Progenitor cell of endocrine pancreas (in vitro differentiated cells): Measurements from ENCODE around the gene SDK2. TPM values are rescaled to one million over a fixed set of nuclear protein-coding genes. Genes with fewer than 3 reads are reported as not detected.

Experiments used
- DNase-seq: peaks from one replicate; pipeline ENCODE4 v3.0.0; 2021; ENCODE audit warnings: low spot score; ENCODE audit not compliant: unreplicated experiment
- H3K27ac Mint-ChIP-seq: 2 replicates; pipeline ENCODE4 v1.8.0; 2021; ENCODE audit warnings: mild to moderate bottlenecking, moderate library complexity, mixed read lengths
- H3K27me3 Mint-ChIP-seq: 2 replicates; pipeline ENCODE4 v1.8.0; 2021; ENCODE audit warnings: mixed read lengths
- H3K36me3 Mint-ChIP-seq: 2 replicates; pipeline ENCODE4 v1.8.0; 2022; ENCODE audit warnings: mixed read lengths; ENCODE audit not compliant: insufficient read depth
- H3K4me1 Mint-ChIP-seq: 2 replicates; pipeline ENCODE4 v1.8.0; 2021; ENCODE audit warnings: low read depth, mixed read lengths
- H3K4me3 Mint-ChIP-seq: 2 replicates; pipeline ENCODE4 v1.8.0; 2021; ENCODE audit warnings: low read depth, mild to moderate bottlenecking, moderate library complexity, mixed read lengths
- H3K9me3 Mint-ChIP-seq: 2 replicates; pipeline ENCODE4 v1.8.0; 2021; ENCODE audit warnings: low read depth, mixed read lengths
- total RNA-seq: library from RNA; stranded (reverse); gene quantifications from 2 replicates; pipeline ENCODE4 v1.2.1, GENCODE V29; 2021
- TF ChIP-seq, protein P1 (sequence below): fragments of 200-600 bp; sonication (generic); IDR thresholded peaks from one replicate; pipeline ENCODE4 v1.5.0; 2021; ENCODE audit warnings: antibody characterized with exemption, mild to moderate bottlenecking; ENCODE audit not compliant: unreplicated experiment

The SDK2 gene
- total RNA-seq, 1 donor from 2014 or later: 6.7 TPM

DNA sequence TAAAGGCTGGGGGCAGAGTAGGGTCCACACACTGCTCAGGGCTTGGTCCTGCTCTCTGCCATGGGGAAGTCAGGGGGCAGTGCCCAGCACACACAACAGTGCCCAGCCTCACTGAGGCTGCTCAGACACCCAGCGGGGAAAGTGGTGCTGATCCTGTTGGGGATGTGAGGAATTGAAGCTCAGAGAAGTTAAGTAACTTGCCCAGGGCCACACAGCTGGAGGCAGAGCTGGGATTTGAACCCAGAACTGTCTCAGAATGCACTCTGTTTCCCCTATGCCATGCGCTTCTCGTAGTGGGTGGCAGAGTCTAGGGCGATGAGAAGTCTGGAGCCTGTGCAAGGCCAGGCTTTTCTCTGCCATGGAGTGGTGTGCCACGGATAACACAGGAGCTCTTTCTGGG is 59.3 kb downstream of the SDK2 start:
- TF ChIP-seq, protein P1, sequence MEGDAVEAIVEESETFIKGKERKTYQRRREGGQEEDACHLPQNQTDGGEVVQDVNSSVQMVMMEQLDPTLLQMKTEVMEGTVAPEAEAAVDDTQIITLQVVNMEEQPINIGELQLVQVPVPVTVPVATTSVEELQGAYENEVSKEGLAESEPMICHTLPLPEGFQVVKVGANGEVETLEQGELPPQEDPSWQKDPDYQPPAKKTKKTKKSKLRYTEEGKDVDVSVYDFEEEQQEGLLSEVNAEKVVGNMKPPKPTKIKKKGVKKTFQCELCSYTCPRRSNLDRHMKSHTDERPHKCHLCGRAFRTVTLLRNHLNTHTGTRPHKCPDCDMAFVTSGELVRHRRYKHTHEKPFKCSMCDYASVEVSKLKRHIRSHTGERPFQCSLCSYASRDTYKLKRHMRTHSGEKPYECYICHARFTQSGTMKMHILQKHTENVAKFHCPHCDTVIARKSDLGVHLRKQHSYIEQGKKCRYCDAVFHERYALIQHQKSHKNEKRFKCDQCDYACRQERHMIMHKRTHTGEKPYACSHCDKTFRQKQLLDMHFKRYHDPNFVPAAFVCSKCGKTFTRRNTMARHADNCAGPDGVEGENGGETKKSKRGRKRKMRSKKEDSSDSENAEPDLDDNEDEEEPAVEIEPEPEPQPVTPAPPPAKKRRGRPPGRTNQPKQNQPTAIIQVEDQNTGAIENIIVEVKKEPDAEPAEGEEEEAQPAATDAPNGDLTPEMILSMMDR: no peak
- H3K4me3 Mint-ChIP-seq: no peak overlapping the region
- H3K27me3 Mint-ChIP-seq: peaks cover 33% of the 10 kb centered on the region
- no peaks in the 10 kb centered on the region for H3K9me3 Mint-ChIP-seq
- peaks cover 18% of the 10 kb centered on the region for H3K4me1 Mint-ChIP-seq
- no peaks in the 10 kb centered on the region for H3K36me3 Mint-ChIP-seq
- DNase-seq: no peak
- H3K27ac Mint-ChIP-seq: no peak overlapping the region

DNA sequence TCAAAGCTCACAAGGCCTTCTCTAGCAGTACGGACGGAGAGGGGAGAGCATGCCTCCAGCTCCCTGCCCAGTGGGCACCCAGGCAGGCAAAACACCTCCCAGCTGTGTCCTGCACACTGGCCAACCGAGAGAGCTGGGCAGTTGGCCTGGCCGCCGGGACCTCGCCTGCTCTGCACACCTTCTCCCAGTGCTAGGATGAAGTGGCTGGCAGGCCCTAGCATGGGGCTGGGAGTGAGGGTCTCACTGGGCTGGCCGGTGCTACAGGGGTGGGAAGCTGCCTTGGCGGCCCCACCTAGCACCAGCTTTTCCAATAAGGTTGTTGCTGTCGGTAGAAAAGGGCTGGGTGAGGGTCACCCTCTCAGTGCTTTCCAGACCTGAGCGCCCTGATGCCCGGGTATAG is 60.2 kb downstream of the SDK2 start:
- TF ChIP-seq, protein P1: no peak
- Mint-ChIP-seq H3K27me3 (peaks cover 26% of the 10 kb centered on the region), H3K27ac (no peak overlapping the region), H3K4me3 (no peak overlapping the region), H3K36me3 (no peaks in the 10 kb centered on the region), H3K4me1 (peaks cover 16% of the 10 kb centered on the region), H3K9me3 (no peaks in the 10 kb centered on the region)
- no peak for DNase-seq

DNA sequence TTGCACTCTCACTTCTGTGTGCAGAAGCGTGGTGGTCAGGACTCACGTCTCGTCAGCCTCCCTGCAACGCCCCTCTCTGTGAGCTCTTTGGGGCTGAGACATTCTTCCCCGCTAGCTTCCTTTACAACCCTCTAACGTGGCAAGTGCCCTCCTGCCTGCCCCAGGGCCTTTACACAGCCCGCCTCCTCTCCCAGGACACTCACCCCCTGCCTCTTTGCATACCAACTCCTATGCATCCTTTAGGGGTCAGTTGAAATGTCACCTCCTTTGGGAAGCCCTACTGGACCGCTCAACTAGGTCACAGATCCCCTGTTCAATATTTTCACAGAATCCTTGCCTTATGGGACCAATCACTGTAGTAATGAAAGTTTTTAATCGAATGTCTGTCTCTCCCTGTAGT is 61.4 kb downstream of the SDK2 start:
- H3K4me1 Mint-ChIP-seq: peaks cover 16% of the 10 kb centered on the region
- TF ChIP-seq, protein P1: no peak
- no peak overlapping the region for H3K27ac Mint-ChIP-seq
- DNase-seq: no peak
- H3K9me3 Mint-ChIP-seq: no peaks in the 10 kb centered on the region
- H3K36me3 Mint-ChIP-seq: no peaks in the 10 kb centered on the region
- no peak overlapping the region for H3K4me3 Mint-ChIP-seq
- peaks cover 21% of the 10 kb centered on the region for H3K27me3 Mint-ChIP-seq

DNA sequence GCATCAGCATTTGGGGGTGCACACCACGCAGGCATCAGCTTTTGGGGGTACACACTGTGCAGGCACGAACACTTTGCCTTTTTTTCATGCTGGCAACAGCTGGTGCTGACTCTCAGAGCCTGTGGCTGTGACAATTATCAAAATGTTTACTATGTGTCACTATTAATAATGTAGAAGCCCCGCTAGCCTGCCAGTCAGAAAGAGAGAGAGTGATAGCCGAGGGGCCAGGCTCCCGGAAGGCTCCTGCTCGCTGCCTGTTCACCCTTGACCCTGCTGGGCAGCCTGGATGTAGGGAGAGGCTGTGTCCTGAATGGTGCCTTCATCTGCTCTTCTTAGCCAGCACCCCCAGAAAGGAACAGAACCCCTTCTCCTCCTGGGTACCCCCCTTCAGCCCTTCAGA is 61.9 kb downstream of the SDK2 start:
- Mint-ChIP-seq H3K36me3 (no peaks in the 10 kb centered on the region), H3K4me3 (no peak overlapping the region), H3K27ac (no peak overlapping the region), H3K9me3 (no peaks in the 10 kb centered on the region), H3K27me3 (peaks cover 20% of the 10 kb centered on the region), H3K4me1 (peaks cover 16% of the 10 kb centered on the region)
- DNase-seq: no peak
- TF ChIP-seq, protein P1: no peak

DNA sequence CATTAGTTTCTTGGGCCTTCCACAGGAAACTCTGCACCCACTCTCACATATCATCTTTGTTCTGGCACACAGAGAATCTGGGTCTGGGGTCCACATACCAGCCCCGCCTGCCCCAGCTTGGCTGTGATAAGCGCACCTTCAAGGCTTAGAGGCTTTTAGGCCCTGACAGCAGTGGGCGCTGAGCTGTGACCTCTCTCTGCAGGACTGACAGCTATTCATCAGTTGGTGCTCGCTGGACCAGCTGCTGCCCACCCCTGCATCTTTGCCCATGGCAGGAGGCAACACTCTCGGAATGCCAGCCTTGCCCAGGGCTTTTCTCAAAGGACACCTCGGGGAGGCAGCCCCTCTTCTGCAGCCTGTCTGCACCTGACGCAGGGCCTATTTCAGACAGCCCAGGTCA is 62.9 kb downstream of the SDK2 start:
- H3K36me3 Mint-ChIP-seq: no peaks in the 10 kb centered on the region
- no peak for DNase-seq
- H3K27ac Mint-ChIP-seq: no peak overlapping the region
- H3K9me3 Mint-ChIP-seq: no peaks in the 10 kb centered on the region
- no peak overlapping the region for H3K4me3 Mint-ChIP-seq
- H3K4me1 Mint-ChIP-seq: peaks cover 16% of the 10 kb centered on the region
- peaks cover 14% of the 10 kb centered on the region for H3K27me3 Mint-ChIP-seq
- TF ChIP-seq, protein P1: no peak
